D721Med (cell line): ENCODE data around the gene JPT2.

ENCODE experiments used
- DNase-seq: peaks from one replicate; pipeline ENCODE4 v3.0.0; 2011; ENCODE audit warnings: low spot score; ENCODE audit not compliant: insufficient read length
- FAIRE-seq: peaks from 2 replicates; lab custom pipeline; 2011; peaks lifted over from hg19 to GRCh38; lab: Jason Lieb, UNC
- TF ChIP-seq, protein P1 (sequence below): IDR thresholded peaks from 2 replicates; pipeline ENCODE4 v1.5.1; 2012; ENCODE audit warnings: mild to moderate bottlenecking, control low read depth; ENCODE audit not compliant: insufficient read depth; ENCODE audit errors: missing control alignments

JPT2 gene

DNA sequence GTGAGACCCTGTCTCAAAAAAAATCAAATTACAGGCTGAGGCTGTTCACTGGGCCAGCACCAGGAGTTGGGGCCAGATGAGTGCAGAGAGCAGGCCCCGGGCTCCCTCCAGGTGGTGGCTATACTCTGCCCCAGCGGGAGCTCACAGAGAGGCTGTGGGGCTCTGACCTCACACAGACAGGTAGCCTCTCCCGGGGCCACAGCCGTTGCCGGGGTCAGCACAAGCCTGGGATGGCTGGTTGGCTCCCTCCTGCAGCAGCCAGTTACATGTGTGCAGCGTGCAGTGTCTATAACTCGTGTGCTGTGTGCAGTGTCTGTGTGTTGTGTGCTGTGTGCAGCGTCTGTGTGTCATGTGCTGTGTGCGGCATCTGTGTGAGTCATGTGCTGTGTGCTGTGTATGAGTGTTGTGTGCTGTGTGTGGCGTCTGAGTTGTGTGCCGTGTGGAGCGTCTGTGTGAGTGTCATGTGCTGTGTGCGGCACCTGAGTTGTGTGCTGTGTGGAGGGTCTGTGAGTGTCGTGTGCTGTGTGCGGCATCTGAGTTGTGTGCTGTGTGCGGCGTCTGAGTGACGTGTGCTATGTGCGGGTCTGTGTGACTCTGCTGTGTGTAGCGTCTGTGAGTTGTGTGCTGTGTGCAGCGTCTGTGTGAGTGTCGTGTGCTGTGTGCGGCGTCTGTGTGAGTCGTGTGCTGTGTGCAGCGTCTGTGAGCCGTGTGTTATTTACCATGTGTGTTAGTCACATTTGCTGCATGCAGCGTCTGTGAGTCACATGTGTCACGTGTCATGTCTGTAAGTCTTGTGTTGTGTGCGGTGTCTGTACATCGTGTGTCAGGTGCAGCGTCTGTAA, 48.8 kb downstream of the JPT2 start:
- no peak for DNase-seq
- TF ChIP-seq, protein P1, sequence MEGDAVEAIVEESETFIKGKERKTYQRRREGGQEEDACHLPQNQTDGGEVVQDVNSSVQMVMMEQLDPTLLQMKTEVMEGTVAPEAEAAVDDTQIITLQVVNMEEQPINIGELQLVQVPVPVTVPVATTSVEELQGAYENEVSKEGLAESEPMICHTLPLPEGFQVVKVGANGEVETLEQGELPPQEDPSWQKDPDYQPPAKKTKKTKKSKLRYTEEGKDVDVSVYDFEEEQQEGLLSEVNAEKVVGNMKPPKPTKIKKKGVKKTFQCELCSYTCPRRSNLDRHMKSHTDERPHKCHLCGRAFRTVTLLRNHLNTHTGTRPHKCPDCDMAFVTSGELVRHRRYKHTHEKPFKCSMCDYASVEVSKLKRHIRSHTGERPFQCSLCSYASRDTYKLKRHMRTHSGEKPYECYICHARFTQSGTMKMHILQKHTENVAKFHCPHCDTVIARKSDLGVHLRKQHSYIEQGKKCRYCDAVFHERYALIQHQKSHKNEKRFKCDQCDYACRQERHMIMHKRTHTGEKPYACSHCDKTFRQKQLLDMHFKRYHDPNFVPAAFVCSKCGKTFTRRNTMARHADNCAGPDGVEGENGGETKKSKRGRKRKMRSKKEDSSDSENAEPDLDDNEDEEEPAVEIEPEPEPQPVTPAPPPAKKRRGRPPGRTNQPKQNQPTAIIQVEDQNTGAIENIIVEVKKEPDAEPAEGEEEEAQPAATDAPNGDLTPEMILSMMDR: no peak
- FAIRE-seq: no peak

DNA sequence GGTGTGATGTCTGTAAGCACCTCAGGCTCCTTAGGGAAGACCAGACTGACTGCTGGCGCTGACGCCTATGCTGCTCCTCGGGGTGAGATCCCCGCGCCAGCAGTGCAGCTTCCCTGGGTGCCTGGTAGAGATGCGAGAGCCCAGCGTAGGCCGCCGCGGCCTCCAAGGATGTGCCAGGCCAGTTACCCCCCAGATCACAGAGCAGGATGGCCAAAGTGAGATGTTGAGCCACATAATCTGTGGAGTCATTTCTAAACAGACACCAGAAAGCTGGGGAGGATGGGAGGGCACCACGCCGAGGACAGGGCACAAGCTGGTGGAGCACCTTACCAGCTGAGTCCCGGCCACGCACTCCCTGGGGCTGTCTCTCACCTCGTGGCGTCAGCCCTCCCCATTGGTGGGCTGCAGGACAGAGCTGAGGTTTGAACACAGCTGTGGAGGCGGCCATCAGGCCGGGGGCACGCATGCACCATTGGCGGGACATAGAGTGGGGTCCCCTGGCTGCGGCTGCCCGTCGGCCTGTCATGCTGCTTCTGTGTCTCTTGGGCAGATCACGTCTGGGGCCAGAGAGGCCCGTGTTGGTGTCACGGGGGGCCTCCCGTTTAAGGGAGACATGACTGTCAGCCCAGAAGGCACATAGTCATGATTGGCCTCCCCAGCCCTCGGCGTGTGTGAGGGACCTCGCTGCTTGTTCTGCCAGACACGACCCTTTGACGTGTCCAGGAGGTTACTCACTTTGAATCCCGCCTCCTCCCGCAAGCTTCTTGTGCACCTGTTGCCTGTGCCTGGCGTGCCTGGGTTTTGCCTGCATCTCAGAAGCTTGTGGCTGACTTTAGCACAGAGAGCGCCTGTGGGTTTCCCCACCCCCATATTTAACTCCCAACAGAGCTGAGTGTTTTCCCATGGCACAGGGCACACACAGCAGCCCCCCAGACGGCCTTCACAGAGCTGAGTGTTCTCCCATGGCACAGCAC, 49.9 kb downstream of the JPT2 start:
- FAIRE-seq: no peak
- no peak for DNase-seq
- TF ChIP-seq, protein P1: no peak

DNA sequence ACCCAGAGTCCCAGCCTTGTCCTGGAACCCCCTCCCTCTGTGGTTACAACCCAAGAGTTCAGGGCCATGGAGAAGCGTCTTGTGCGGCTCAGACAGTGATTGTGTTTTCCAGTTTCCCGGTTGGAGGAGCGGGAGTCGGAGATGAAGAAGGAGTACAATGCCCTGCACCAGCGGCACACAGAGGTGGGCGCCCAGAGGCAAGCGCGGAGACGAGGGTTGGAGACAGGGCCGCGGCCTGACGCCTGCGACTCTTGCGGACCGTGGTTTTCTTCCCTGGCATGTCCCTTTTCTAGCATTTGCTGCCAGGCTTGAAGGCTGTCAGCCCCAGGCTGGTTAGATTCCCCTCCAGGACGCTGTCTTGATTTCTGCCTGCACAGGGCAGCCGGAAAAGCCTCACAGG, 50.9 kb downstream of the JPT2 start:
- DNase-seq: no peak
- TF ChIP-seq, protein P1: no peak
- no peak for FAIRE-seq

DNA sequence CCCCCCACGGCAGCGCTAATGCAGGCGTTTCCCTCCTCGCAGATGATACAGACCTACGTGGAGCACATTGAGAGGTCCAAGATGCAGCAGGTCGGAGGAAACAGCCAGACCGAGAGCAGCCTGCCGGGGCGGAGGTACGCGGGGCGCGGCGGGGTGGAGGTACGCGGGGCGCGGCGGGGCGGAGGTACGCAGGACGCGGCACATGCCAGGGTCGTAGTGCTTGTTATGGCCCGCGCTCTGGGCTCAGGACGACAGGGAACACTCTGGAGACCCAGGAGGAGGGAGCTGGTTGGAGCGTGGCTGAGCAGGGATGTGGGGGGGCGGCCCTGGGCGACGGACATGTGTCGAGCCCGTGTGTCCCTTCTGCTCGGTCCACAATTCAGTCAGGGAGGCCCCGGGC, 51.4 kb downstream of the JPT2 start:
- FAIRE-seq (no peak), DNase-seq (no peak)
- TF ChIP-seq, protein P1: no peak

DNA sequence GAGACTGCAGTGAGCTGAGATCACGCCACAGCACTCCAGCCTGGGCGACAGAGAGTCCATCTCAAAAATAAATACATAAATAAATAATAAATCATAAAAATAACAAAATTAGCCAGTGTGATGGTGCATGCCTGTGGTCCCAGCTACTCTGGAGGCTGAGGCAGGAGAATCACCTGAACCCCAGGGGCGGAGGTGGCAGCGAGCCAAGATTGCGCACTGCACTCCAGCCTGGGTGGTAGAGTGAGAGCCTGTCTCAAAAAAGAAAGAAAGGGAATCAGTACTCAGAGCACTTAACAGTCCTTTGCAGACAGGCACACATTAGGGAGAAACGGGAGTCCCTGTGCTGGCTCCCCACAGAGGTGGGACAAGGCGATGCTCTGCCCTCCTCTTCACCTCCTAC, 53.0 kb downstream of the JPT2 start:
- no peak for DNase-seq
- TF ChIP-seq, protein P1: no peak
- no peak for FAIRE-seq

DNA sequence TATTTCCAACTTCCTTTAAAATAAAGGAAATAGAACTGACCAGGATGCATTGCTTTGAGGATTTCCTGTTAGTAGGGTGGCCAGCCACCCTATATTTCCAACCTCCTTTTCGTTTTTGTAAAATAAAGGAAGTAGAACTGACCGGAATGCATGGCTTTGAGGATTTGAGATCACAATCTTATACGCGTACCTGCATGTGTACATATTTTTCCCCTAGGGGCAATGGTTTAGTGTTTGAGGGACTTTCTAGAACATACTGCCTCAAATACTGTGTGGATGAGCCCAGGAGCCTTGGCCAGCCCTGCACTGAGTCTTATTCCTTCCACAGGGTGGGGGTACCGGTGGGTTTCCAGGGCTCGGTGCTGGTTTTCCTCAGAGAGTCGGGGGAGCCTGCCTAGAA, 53.5 kb downstream of the JPT2 start:
- TF ChIP-seq, protein P1: no peak
- DNase-seq (no peak), FAIRE-seq (no peak)
